ENCODE results near the gene HERPUD1.

Gene HERPUD1

DNA sequence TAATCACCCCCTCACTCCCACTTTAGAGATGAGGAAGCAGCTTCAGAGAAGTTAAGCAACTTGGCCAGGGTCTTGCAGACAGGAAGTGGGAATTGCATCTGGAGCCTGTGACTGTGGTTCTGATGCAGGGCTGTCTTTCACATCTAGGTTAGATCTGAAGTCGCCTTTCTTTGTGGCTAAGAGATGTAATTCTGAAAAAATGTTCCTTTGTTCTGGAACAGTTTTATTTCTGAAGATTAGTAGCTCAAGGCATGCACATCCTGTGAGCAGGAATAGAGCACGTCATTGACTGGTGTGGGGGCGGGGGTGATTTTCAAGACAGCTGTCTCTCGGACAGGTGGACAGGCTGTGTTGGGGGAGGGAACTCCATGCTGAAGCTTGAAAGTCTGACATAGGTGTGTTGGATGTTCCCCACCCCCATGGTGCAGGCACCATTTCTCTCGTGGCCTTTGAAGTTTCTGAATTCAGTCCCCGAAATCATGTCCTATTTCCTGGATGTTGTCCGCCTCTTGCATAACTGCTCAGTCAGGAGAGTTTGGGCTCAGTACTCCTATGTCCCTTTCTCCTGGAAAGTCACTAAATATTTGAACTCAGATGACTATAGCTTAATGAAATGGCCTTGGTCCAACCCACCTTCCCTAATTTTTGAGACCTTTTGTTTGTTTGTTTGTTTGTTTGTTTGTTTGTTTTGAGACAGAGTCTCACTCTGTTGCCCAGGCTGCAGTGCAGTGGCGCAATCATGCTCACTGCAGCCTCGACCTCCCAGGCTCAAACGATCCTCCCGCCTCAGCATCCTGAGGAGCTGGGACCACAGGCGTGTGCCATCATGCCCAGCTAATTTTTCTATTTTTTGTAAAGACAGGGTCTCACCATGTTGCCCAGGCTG, 21.0 kb upstream of the HERPUD1 start:
- in situ Hi-C loops (cut with MboI; ENCODE audit: low sequenced_read_pairs), result no loop called here

GRCh38 chr16:56911771-56912571, 20.0 kb upstream of the HERPUD1 start:
- in situ Hi-C loops (cut with MboI; ENCODE audit: low sequenced_read_pairs), result no loop called here

DNA sequence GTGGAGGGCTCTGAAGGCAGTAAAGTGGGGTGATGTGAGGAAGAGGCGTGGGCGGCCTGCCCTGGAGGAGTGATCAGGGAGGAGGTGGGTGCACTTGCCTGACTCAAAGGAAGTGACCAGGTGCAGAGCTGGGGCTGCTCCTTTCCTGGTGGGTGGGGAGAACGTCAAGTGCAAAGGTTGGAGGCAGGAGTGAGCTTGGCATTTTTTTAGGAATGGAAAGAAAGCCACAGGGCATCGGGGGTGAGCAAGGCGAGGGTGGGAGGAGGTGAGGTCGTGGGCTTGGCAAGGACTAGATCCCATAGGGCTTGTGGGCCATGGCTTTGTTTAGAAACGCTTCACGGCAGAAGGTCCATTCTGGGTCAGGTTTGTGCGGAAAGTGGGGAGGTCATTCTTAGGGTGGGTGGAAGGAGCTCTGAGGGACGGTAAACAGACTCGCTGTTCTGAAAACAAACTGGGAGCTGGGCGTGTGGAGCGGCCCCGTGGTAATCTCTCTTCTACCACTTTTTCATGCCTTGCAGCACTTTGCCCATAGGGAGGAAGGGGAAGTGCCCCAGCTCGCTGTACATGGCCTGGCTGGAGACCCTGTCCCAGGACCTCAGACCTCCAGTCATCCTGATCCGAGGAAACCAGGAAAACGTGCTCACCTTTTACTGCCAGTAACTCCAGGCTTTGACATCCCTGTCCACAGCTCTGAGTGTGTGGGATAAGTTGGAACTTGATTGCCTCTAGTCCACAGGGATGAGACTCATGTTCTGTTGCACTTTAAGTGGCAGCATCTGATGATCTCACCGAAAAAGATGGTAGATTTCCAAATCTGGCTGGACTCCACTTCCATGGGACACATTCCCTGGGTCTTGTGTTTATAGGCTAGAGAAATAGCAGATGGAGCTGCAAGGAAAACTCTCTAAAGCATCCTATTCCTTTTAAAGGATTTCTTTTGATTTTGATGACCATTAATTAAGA, 18.9 kb upstream of the HERPUD1 start:
- in situ Hi-C loops (cut with MboI; ENCODE audit: low sequenced_read_pairs), result no loop called here

DNA sequence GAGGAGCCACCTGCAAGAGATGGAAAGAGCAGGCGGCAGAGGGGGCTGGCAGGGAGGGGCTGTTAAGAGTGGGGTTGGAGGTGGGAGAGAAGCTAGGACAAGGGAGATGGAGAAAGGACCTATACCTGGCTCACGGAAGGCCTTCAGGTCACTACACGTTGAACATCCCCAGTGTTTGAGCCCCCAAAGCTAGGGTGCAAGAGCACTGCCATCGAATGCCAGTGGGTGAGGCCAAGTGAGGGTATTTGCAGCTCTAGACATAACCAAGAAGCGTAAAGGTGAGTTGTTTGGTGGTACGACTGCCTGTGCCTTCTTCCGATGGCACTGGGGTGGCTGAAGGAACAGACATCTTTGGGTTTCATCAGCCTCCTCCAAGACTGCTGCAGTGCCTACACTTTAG, 17.0 kb upstream of the HERPUD1 start:
- in situ Hi-C loops (cut with MboI; ENCODE audit: low sequenced_read_pairs), result no loop called here

DNA sequence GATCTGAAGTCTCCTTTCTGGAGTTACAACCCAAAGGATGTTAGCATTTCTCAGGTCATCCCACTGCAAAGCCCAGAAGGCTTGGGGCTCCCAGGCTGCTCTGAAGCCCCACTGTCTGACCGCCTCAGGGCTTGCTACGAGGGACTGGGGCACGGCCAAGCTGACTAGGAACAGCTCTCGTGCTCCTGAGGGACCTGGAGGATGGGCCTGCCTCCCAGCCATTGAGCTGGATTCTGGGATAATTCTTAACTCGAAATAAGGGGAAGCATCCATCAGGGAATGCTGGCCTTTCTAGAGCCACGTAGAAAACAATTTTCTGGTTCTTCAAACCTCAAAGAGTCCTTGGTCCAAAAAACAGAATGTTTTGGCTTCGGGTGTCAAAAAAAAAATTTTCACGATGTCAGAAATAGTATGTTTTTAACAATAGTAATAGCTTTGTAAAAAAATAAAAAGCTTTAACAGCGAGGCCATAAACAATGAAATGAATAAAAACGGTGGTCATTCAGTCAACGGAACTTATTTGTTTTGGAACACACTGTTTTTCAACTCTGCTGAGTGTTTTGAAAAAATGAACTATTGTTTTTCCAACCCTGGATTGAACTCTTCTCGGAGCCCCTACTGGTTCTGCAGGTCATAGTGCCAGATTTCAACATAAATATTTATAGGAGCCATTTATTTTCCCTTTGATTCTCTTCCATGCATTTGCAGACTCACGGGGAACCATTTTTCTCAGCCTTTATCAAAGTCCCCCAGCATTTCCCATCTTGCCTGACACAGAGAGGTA, 16.4 kb upstream of the HERPUD1 start:
- in situ Hi-C loops (cut with MboI; ENCODE audit: low sequenced_read_pairs), result no loop called here

DNA sequence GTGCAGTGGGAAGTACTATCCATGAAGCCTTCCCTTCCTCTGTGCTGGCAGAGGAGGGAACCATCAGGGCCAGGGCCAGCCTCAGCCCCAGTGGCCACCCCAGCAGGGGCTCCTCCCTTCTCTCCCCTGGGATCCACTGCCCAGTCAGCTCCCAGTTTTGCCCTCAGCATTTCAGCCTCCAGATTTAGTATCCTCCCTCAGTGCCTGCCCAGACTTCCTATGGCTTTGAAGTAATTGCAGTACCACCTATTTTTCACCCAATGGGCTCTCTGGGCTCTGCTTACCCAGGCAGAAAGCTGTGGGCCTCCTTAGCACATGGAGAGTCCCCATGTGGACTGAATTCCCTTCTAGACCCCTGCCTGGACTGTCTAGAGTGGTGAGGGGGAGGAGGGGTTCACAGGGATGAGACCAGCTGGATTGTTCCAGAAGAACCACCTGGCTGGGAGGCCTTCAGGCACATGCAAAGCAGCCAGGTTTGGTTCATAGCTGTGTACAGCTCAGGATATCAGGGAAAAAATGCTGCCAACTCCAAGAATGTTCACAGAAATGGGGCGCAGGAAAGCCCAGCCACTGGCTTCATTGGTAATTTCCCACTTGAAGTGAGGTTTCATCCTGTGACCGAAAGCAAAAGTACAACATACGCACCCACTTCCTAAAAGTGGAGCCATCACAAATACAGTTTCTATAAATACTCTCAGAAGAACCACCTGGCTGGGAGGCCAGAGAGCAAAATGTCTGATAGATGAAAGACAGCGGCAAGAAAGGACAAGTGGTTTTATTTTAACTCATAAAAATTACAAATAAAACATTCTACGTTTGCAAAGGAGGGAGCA, 15.2 kb upstream of the HERPUD1 start:
- in situ Hi-C loops (cut with MboI; ENCODE audit: low sequenced_read_pairs), result no loop called here

DNA sequence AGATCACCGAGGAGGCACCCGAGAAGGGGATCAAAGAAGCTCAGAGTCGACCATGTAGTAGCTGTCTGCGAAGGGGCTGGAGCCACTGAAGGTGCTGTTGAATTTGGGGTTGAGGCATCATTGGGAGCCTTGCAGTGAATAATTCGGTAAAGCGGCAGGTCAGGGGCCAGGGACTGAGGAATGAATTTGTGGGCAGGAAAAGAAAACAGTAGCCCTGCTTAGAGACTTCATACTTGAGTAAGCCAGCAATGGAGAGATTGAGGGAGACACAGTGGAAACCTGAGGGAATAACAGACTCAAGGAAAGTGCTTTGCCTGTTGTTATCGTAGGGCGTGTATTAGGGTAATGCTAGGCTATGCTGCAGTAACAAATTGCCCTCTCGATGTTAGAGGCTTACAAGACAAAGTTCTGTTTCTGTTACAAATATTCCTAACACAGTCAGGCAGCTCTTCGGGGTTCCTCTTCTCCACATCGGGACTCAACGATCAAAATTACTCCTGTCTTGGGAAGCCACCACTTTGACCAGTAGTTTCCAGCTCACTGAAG, 13.4 kb upstream of the HERPUD1 start:
- in situ Hi-C loops (cut with MboI; ENCODE audit: low sequenced_read_pairs), result no loop called here

DNA sequence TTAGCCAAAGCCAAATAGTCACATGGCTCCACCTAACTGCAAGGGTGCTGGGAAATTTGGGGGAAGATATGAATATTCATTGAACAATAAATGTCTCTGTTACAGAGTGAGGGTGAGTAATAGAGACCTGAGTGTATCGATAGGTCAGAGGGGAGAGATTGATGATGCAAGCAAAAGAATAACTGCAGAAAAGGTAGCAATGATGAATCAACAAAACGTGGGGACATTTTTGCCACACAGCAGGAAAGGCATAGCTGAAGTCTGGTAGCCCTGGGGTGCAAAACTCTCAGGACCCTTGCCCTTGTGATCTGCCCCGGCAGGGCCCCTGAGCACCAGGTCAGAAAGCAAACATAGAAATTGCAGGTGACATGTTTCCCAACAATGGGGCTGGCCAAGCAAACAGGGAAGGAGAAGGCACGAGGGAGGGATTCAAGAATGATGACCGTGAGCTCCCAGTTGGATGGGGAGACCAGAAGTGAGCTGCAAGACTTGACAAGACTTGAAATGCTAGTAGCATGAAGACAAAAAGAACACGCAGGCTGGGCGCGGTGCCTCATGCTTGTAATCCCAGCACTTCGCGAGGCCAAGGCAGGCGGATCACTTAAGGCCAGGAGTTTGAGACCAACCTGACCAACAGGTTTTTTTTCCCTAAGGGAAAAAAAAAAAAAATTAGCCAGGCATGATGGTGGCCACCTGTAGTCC, 12.7 kb upstream of the HERPUD1 start:
- in situ Hi-C loops (cut with MboI; ENCODE audit: low sequenced_read_pairs), result no loop called here

- in situ Hi-C loops (cut with MboI; ENCODE audit: low sequenced_read_pairs), result no loop called here
Measured at GRCh38 chr16:56921571-56921970, 10.4 kb upstream of the HERPUD1 start.

DNA sequence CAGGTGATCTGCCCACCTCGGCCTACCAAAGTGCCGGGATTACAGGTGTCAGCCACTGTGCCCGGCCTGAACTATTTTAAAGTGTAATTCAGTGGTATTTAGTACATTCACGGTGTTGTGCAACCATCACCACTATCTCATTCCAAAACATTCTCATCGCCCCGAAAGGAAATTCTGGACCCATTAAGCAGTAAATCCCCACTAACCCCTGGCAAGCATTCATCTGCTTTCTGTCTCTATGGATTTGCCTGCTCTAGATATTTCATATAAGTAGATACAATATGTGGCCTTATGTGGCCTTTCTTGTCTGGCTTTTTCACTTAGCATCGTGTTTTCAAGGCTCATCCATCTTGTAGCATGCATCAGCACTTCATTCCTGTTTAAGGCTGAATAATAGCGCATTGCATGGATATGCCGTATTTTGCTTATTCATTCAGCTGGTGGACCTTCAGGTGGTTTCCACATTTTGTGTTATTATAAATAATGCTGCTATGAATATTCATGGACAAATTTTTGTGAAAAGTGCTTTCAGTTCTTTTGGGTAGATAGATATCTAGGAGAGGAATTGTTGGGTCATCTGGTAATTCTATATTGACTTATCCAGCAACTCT, 8.4 kb upstream of the HERPUD1 start:
- in situ Hi-C loops (cut with MboI; ENCODE audit: low sequenced_read_pairs), result no loop called here

GRCh38 chr16:56927471-56927870, 4.5 kb upstream of the HERPUD1 start:
- in situ Hi-C loops (cut with MboI; ENCODE audit: low sequenced_read_pairs), result no loop called here

DNA sequence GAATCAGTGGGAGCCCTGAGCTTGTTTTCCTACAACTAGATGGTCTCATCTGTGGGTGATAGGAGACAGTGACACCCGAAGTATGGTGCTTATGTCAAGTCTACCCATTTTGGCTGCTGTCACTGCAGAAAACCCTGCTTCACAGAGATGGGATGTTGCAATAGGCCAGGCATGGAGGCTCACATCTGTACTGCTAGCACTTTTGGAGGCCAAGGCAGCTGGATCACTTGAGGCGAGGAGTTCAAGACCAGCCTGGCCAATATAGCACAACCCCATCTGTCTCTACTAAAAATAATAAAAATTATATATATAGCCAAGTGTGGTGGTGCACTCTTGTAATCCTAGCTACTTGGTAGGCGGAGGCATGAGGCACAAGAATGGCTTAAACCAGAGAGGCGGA, 2.3 kb upstream of the HERPUD1 start:
- in situ Hi-C loops (cut with MboI; ENCODE audit: low sequenced_read_pairs), result no loop called here

DNA sequence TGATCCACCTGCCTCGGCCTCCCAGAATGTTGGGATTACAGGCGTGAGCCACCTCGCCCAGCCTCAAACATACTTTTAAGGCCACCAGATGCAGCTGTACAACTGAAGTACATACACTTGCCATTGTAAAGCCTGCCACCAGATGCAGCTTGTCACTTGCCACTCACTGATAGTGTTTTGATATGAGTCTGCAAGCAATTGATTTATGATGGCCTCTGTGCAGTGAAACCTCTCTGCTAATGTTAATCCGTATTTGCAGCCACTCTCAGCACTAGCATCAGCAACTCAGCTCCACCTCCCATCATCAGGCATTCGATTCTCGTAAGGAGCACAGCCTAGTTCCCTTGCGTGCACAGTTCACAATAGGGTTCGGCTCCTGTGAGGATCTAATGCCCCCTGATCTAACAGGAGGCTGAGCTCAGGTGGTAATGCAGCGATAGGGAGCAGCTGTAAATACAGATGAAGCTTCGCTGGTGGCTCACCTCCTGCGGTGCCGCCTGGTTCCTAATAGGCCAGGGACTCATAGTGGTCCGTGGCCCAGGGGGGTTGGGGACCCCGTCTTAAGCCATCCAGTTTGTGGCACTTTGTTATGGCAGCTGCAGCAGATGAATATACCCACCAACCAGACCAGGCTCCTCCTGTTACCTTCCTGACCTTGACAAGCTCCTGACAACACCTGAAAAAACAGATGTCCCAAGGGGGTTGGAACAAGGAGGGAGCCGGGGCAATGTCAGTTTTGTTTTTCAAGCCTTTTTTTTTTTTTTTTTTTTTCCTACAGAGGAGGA, 1.3 kb upstream of the HERPUD1 start:
- in situ Hi-C loops (cut with MboI; ENCODE audit: low sequenced_read_pairs), result no loop called here

DNA sequence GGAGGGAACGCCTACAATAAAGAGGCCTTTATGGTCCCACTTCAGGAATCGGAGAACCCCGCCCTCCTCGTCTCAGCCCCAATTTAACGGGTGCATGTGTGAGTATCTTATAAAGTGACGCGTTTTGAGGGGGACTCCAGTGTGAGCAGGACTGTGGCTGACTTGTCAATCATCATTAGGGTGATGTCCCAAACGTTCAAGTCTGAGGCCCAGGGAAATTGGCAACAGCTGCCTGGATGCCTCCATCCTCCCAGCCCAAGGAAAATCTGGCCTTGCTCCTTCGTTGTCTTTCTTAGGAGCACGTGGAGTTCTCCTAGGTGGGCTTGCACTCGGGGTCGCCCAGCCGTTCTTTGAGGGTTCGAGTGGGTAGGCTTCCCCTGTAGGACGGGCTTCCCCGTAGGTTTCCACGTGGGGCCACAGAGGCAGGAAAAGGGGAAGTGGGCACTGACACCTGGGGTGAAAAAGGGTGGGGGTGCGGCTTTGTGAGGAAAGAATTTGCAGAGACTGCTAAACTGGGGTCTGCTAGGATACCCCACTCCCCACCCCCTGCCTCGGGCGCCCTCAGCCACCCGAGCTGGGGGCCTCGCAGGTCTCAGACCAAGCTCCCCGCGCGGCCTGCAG, 561 bp upstream of the HERPUD1 start:
- in situ Hi-C loops (cut with MboI; ENCODE audit: low sequenced_read_pairs), result no loop called here

- in situ Hi-C loops (cut with MboI; ENCODE audit: low sequenced_read_pairs), result no loop called here
Measured at GRCh38 chr16:56932721-56933619, 1.0 kb downstream of the HERPUD1 start.
